Activated T-helper 2 cell treated with anti-CD3 and anti-CD28 coated beads, Interferon-gamma antibody, Interleukin-2, Interleukin-4, amounts not matched to agents 10 μg/mL and 5 μg/mL and 100 μg/mL, durations not matched to agents 14 hours and 24 hours and 36 hours (primary cell): ENCODE results near the gene NLRP3. TPM values are rescaled to one million over a fixed set of nuclear protein-coding genes. Genes with fewer than 3 reads are reported as not detected.
"Not testable (repeated sequence)": the region's sequence is repeated elsewhere in the genome, so short reads cannot be mapped to it uniquely, and the experiment has no call there.

Experiments used
- DNase-seq: peaks from one replicate; pipeline ENCODE4 v3.0.0; 2021; ENCODE audit warnings: low spot score
- H3K27ac Mint-ChIP-seq: one replicate; pipeline ENCODE4 v1.8.0; 2021; ENCODE audit warnings: mixed read lengths
- H3K27me3 Mint-ChIP-seq: one replicate; pipeline ENCODE4 v1.8.0; 2021; ENCODE audit warnings: low read depth, mixed read lengths
- H3K36me3 Mint-ChIP-seq: one replicate; pipeline ENCODE4 v1.8.0; 2021; ENCODE audit warnings: low read depth, mixed read lengths
- H3K4me1 Mint-ChIP-seq: one replicate; pipeline ENCODE4 v1.8.0; 2021; ENCODE audit warnings: low read depth, mixed read lengths
- H3K4me3 Mint-ChIP-seq: one replicate; pipeline ENCODE4 v1.8.0; 2021; ENCODE audit warnings: low read depth, mild to moderate bottlenecking, moderate library complexity, mixed read lengths
- H3K9me3 Mint-ChIP-seq: one replicate; pipeline ENCODE4 v1.8.0; 2021; ENCODE audit warnings: mixed read lengths
- intact Hi-C: fragments of 100-400 bp; cut with micrococcal nuclease; formaldehyde crosslinking; loops from one replicate; pipeline ENCODE4 v1.15.1; 2023
- total RNA-seq: library from RNA; stranded (reverse); gene quantifications from 2 replicates; pipeline ENCODE4 v1.2.3, GENCODE V29; 2022

The NLRP3 gene
- 0.09 and 0.30 TPM in 2 replicates for total RNA-seq

- Mint-ChIP-seq H3K4me3 (peak within 1 kb of the TSS; percentile 65), H3K9me3 (no peaks in the 10 kb centered on the region), H3K27me3 (peaks cover 43% of the 10 kb centered on the region), H3K36me3 (no peaks in the 10 kb centered on the region), H3K4me1 (peaks cover 29% of the 10 kb centered on the region), H3K27ac (no peak within 1 kb of the TSS)
- DNase-seq = peak; percentile 13
- intact Hi-C loops = no loop called here
Observed at GRCh38 chr1:247415423-247416361, at the start of gene NLRP3. TSS of gene NLRP3 (plus strand) at chr1:247416173. CDS start at chr1:247418801, 2,628 bp downstream.

- H3K9me3 Mint-ChIP-seq, H3K27ac Mint-ChIP-seq, DNase-seq, H3K4me1 Mint-ChIP-seq, H3K4me3 Mint-ChIP-seq, H3K36me3 Mint-ChIP-seq, intact Hi-C loops, H3K27me3 Mint-ChIP-seq: not testable (repeated sequence)
Observed at GRCh38 chr1:247366345-247366744, 49.6 kb upstream of the NLRP3 start.

GRCh38 chr1:247366926-247367645 is 48.9 kb upstream of the NLRP3 start:
- Mint-ChIP-seq H3K4me3 (no peak overlapping the region), H3K27me3 (no peaks in the 10 kb centered on the region), H3K9me3 (peaks cover 8% of the 10 kb centered on the region), H3K36me3 (no peaks in the 10 kb centered on the region), H3K27ac (no peak overlapping the region), H3K4me1 (no peaks in the 10 kb centered on the region)
- intact Hi-C loops = no loop called here
- DNase-seq = no peak

- no peaks in the 10 kb centered on the region for H3K4me1 Mint-ChIP-seq
- H3K4me3 Mint-ChIP-seq = no peak overlapping the region
- DNase-seq = no peak
- peaks cover 2% of the 10 kb centered on the region for H3K27me3 Mint-ChIP-seq
- H3K9me3 Mint-ChIP-seq = peaks cover 8% of the 10 kb centered on the region
- no peak overlapping the region for H3K27ac Mint-ChIP-seq
- intact Hi-C loops = no loop called here
- H3K36me3 Mint-ChIP-seq = no peaks in the 10 kb centered on the region
Observed at GRCh38 chr1:247367786-247368422, 48.1 kb upstream of the NLRP3 start.

GRCh38 chr1:247368490-247369145 is 47.4 kb upstream of the NLRP3 start:
- H3K27me3 Mint-ChIP-seq = peaks cover 2% of the 10 kb centered on the region
- H3K36me3 Mint-ChIP-seq = no peaks in the 10 kb centered on the region
- peaks cover 8% of the 10 kb centered on the region for H3K9me3 Mint-ChIP-seq
- H3K27ac Mint-ChIP-seq = no peak overlapping the region
- no peak for DNase-seq
- no peak overlapping the region for H3K4me3 Mint-ChIP-seq
- intact Hi-C loops = no loop called here
- H3K4me1 Mint-ChIP-seq = no peaks in the 10 kb centered on the region

- Mint-ChIP-seq H3K27ac (no peak overlapping the region), H3K4me1 (no peaks in the 10 kb centered on the region), H3K9me3 (no peaks in the 10 kb centered on the region), H3K4me3 (no peak overlapping the region), H3K36me3 (no peaks in the 10 kb centered on the region), H3K27me3 (peaks cover 14% of the 10 kb centered on the region)
- no peak for DNase-seq
- intact Hi-C loops = loop anchor here (5.0 kb wide), 2 partner anchors 39 to 206 kb away; partner anchors contain the start of gene ZNF496
Observed at GRCh38 chr1:247370786-247371732, 44.9 kb upstream of the NLRP3 start.

GRCh38 chr1:247371801-247372259 is 44.1 kb upstream of the NLRP3 start:
- Mint-ChIP-seq H3K36me3 (no peaks in the 10 kb centered on the region), H3K27me3 (peaks cover 14% of the 10 kb centered on the region), H3K27ac (no peak overlapping the region), H3K4me1 (no peaks in the 10 kb centered on the region), H3K4me3 (no peak overlapping the region), H3K9me3 (no peaks in the 10 kb centered on the region)
- intact Hi-C loops = loop anchor here (1.0 to 5.0 kb wide), 3 partner anchors 40 to 205 kb away; partner anchors contain the start of gene ZNF496
- DNase-seq = no peak

- H3K27me3 Mint-ChIP-seq = peaks cover 14% of the 10 kb centered on the region
- no peaks in the 10 kb centered on the region for H3K9me3 Mint-ChIP-seq
- no peaks in the 10 kb centered on the region for H3K36me3 Mint-ChIP-seq
- no peak overlapping the region for H3K27ac Mint-ChIP-seq
- intact Hi-C loops = loop anchor here (5.0 kb wide), 2 partner anchors 41 to 204 kb away; partner anchors contain the start of gene ZNF496
- no peaks in the 10 kb centered on the region for H3K4me1 Mint-ChIP-seq
- H3K4me3 Mint-ChIP-seq = no peak overlapping the region
- peak; percentile 44 for DNase-seq
Observed at GRCh38 chr1:247373721-247374141, 42.2 kb upstream of the NLRP3 start.

- intact Hi-C loops = loop anchor here (5.0 kb wide), 2 partner anchors 42 to 203 kb away; partner anchors contain the start of gene ZNF496
- not testable (repeated sequence) for H3K9me3 Mint-ChIP-seq, H3K27ac Mint-ChIP-seq, H3K4me3 Mint-ChIP-seq, DNase-seq, H3K36me3 Mint-ChIP-seq, H3K4me1 Mint-ChIP-seq
- peaks cover 14% of the 10 kb centered on the region for H3K27me3 Mint-ChIP-seq
Observed at GRCh38 chr1:247374651-247375334, 41.2 kb upstream of the NLRP3 start.

- Mint-ChIP-seq H3K27me3 (peaks cover 14% of the 10 kb centered on the region), H3K36me3 (no peaks in the 10 kb centered on the region), H3K27ac (no peak overlapping the region), H3K9me3 (no peaks in the 10 kb centered on the region), H3K4me3 (no peak overlapping the region), H3K4me1 (no peaks in the 10 kb centered on the region)
- intact Hi-C loops = no loop called here
- no peak for DNase-seq
Observed at GRCh38 chr1:247375747-247376146, 40.2 kb upstream of the NLRP3 start.

GRCh38 chr1:247376659-247377058 is 39.3 kb upstream of the NLRP3 start:
- intact Hi-C loops = no loop called here
- H3K27ac Mint-ChIP-seq = no peak overlapping the region
- no peak overlapping the region for H3K4me3 Mint-ChIP-seq
- no peaks in the 10 kb centered on the region for H3K9me3 Mint-ChIP-seq
- no peak for DNase-seq
- H3K4me1 Mint-ChIP-seq = no peaks in the 10 kb centered on the region
- H3K27me3 Mint-ChIP-seq = peaks cover 14% of the 10 kb centered on the region
- H3K36me3 Mint-ChIP-seq = no peaks in the 10 kb centered on the region
